Adipocyte (in vitro differentiated cells): ENCODE data around the gene B4GALT5.
A peak's percentile ranks its signal among the peaks of the same experiment; 100 is the strongest.

Experiments used
- DNase-seq: peaks from one replicate; pipeline ENCODE4 v3.0.0-alpha.2; 2015; ENCODE audit warnings: low read depth
- H3K27me3 ChIP-seq: replicated peaks from 2 replicates; pipeline ENCODE4 v1.7.0; 2013; ENCODE audit warnings: mild to moderate bottlenecking, low read length, moderate library complexity; ENCODE audit not compliant: control insufficient read depth, insufficient read depth
- H3K36me3 ChIP-seq: 2 replicates; pipeline ENCODE4 v1.7.0; 2013; ENCODE audit warnings: low read length, mild to moderate bottlenecking, moderate library complexity; ENCODE audit not compliant: control insufficient read depth, insufficient read depth, severe bottlenecking
- H3K4me1 ChIP-seq: 2 replicates; pipeline ENCODE4 v1.7.0; 2013; ENCODE audit warnings: mild to moderate bottlenecking, low read length, moderate library complexity; ENCODE audit not compliant: control insufficient read depth, insufficient read depth
- H3K4me3 ChIP-seq: 2 replicates; pipeline ENCODE4 v1.7.0; 2013; ENCODE audit warnings: mild to moderate bottlenecking, low read length, moderate library complexity
- H3K9ac ChIP-seq: 2 replicates; pipeline ENCODE4 v1.7.0; 2013; ENCODE audit warnings: mild to moderate bottlenecking, low read length, moderate library complexity
- H3K9me3 ChIP-seq: 2 replicates; pipeline ENCODE4 v1.7.0; 2013; ENCODE audit warnings: mild to moderate bottlenecking, low read length, moderate library complexity; ENCODE audit not compliant: control insufficient read depth

The B4GALT5 gene

GRCh38 chr20:49584418-49585382 is 129.0 kb downstream of the B4GALT5 start:
- H3K9ac ChIP-seq, result peak overlapping the region; percentile 77
- H3K9me3 ChIP-seq, result peaks cover 5% of the 10 kb centered on the region
- peak; percentile 34 for DNase-seq
- no peaks in the 10 kb centered on the region for H3K36me3 ChIP-seq
- H3K27me3 ChIP-seq, result no peaks in the 10 kb centered on the region
- peaks cover 66% of the 10 kb centered on the region for H3K4me1 ChIP-seq
- peak overlapping the region; percentile 21 for H3K4me3 ChIP-seq

- no peaks in the 10 kb centered on the region for H3K36me3 ChIP-seq
- peak overlapping the region; percentile 21 for H3K4me3 ChIP-seq
- H3K9ac ChIP-seq, result peak overlapping the region; percentile 77
- peaks cover 5% of the 10 kb centered on the region for H3K9me3 ChIP-seq
- peaks cover 70% of the 10 kb centered on the region for H3K4me1 ChIP-seq
- no peaks in the 10 kb centered on the region for H3K27me3 ChIP-seq
- peak; percentile 85 for DNase-seq
Observed at GRCh38 chr20:49583669-49584417, 129.8 kb downstream of the B4GALT5 start.

- Histone ChIP-seq H3K36me3 (no peaks in the 10 kb centered on the region), H3K27me3 (no peaks in the 10 kb centered on the region), H3K4me3 (no peak overlapping the region), H3K9ac (peak overlapping the region; percentile 26), H3K9me3 (peaks cover 5% of the 10 kb centered on the region), H3K4me1 (peaks cover 66% of the 10 kb centered on the region)
- no peak for DNase-seq
Observed at GRCh38 chr20:49583343-49583668, 130.4 kb downstream of the B4GALT5 start.
